ENCODE measurements around the gene RPIA. TPM values are rescaled to one million over a fixed set of nuclear protein-coding genes. Genes with fewer than 3 reads are reported as not detected.

RPIA gene
- total and polyA plus RNA-seq, 2 of the 4 experiments (the other 2 are of a cell fraction), result 4.1 to 8.6 TPM

DNA sequence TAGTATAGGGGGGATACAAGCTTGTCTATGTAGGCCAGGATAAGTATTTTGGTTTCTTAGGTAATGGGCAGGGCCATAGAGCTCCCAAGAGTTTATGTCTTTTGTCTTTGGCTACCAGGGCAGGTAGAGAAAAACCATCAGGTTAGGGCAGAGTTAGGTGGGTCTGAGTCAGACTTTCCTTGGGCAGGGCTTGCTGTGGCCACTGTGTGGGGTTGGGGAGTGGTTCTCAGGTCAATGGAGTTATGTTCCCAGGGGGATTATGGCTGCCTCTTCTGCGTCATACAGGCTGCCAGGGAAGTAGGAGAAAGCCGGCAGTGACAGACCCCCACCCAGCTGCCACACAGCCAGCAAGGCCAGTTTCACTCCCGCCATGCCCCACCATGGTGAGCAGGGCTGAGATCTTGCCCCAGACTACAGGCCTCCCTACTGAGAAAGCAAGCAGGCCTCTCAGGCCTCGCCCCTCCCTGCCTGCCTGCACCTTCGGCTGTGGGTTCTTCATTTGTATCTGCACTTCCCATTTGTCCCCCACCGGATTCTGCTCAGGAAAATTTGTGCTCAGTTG, 55.5 kb downstream of the RPIA start:
- no peak overlapping the region for H2AFZ ChIP-seq (replicated peaks; ENCODE audit: low read length, poor library complexity)
- H2AK9ac ChIP-seq (replicated peaks; ENCODE audit: low read depth, low read length, poor library complexity), result no peak overlapping the region
- peaks cover 0 to 3% of the 10 kb centered on the region in 2 experiments; a peak in 3 of 4 replicates for H3K79me1 ChIP-seq (ENCODE audit: low read depth in 1 of 2, low read length in 2 of 2)
- peaks cover 5% of the 10 kb centered on the region for H3K36me3 ChIP-seq (ENCODE audit: control insufficient read depth, insufficient read depth, low read length)
- intact Hi-C loops (cut with micrococcal nuclease), result no loop called here
- ChIA-PET CTCF (no interaction called here), POLR2A (ENCODE audit: unreplicated experiment) (no interaction called here)
- in situ Hi-C loops (cut with MboI; ENCODE audit: low sequenced_read_pairs), result no loop called here
- H3K9ac ChIP-seq (ENCODE audit: low read depth, low read length), result no peak overlapping the region
- no peaks in the 10 kb centered on the region for H3K4me1 ChIP-seq (ENCODE audit: control insufficient read depth, insufficient read depth, low read length)
- no peak overlapping the region for H2BK20ac ChIP-seq (ENCODE audit: low read depth, low read length)
- no peak overlapping the region for H4K91ac ChIP-seq (ENCODE audit: insufficient read depth, low read depth, low read length)
- H4K5ac ChIP-seq (ENCODE audit: low read depth, low read length), result no peak overlapping the region
- no peak overlapping the region for H2BK120ac ChIP-seq (ENCODE audit: low read depth, low read length)
- H3K56ac ChIP-seq (ENCODE audit: extremely low read depth, insufficient read depth, low read length), result no peak overlapping the region
- no peaks in the 10 kb centered on the region for H3K9me1 ChIP-seq (ENCODE audit: insufficient read depth, low read length)
- TF ChIP-seq POLR2A (IDR thresholded peaks at IDR 0.05; ENCODE audit: low read depth, low read length), result no peak
- TF ChIP-seq MAZ (IDR thresholded peaks at IDR 0.05; ENCODE audit: borderline replicate concordance, low read depth, low read length), result no peak
- no peak for TF ChIP-seq RAD21 (IDR thresholded peaks at IDR 0.05; ENCODE audit: low read length)
- TF ChIP-seq RCOR1 (IDR thresholded peaks at IDR 0.05; ENCODE audit: insufficient replicate concordance, low read length), result no peak
- TF ChIP-seq MAFK (IDR thresholded peaks at IDR 0.05; ENCODE audit: low read depth, low read length), result no peak
- TF ChIP-seq MXI1 (IDR thresholded peaks at IDR 0.05; ENCODE audit: borderline replicate concordance, low read depth, low read length), result no peak
- no peak for TF ChIP-seq SMC3 (IDR thresholded peaks at IDR 0.05; ENCODE audit: low read depth, low read length)
- no peak for TF ChIP-seq CEBPB (IDR thresholded peaks at IDR 0.05; ENCODE audit: low read depth, low read length)
- no peak overlapping the region for H3K27ac ChIP-seq (ENCODE audit: insufficient read depth, low read length)
- no peak overlapping the region for H3K18ac ChIP-seq (ENCODE audit: low read depth, low read length)
- BruUV-seq (replicated peaks), result no TSS peak
- no peak overlapping the region for H2BK5ac ChIP-seq (ENCODE audit: low read depth, low read length, poor library complexity, severe bottlenecking)
- H3K27me3 ChIP-seq (ENCODE audit: control insufficient read depth, insufficient read depth, low read length), result no peaks in the 10 kb centered on the region
- no peak overlapping the region for H3K23ac ChIP-seq (ENCODE audit: low read depth, low read length)
- dilution Hi-C loops (cut with HindIII; ENCODE audit: low sequenced_read_pairs, unreplicated experiment), result no loop called here
- no peak overlapping the region for H3K4ac ChIP-seq (ENCODE audit: low read depth, low read length)
- no CpG with 5 or more reads among the region's 6 CpGs for WGBS, 2 experiments (ENCODE audit: extremely low coverage in 2 of 2, insufficient read length in 1 of 2)
- no peak overlapping the region for H2AK5ac ChIP-seq (ENCODE audit: low read depth, low read length)
- ATAC-seq (ENCODE audit: low read depth) (no peak), DNase-seq (no peak)
- no peaks in the 10 kb centered on the region for H4K20me1 ChIP-seq (ENCODE audit: insufficient read depth, low read length)
- H2BK15ac ChIP-seq (ENCODE audit: low read depth, low read length), result no peak overlapping the region
- no peak overlapping the region for H3K4me3 ChIP-seq (ENCODE audit: insufficient read depth, low read depth, low read length)
- H3K4me2 ChIP-seq (ENCODE audit: low read depth, low read length), result no peak overlapping the region
- H3K9me3 ChIP-seq (ENCODE audit: control insufficient read depth, insufficient read depth, low read length), result no peaks in the 10 kb centered on the region
- H3K14ac ChIP-seq (replicated peaks; ENCODE audit: low read depth, low read length), result no peak overlapping the region
- no peak overlapping the region for H4K8ac ChIP-seq (ENCODE audit: low read depth in 2 of 2, low read length in 2 of 2)
